Measurements from ENCODE around the gene CCL27.

The CCL27 gene

GRCh38 chr9:34662526-34663302 is at the start of gene CCL27:
TSS of gene CCL27 (minus strand) at chr9:34662657. CDS start at chr9:34662633, 24 bp downstream.
- Histone ChIP-seq H3K4me3 (ENCODE audit: low read depth, low read length) (no peak within 1 kb of the TSS), H2AFZ (ENCODE audit: low read length, unreplicated experiment) (no peak within 1 kb of the TSS), H3K27ac (ENCODE audit: low read depth, low read length) (no peak within 1 kb of the TSS), H3K36me3 (ENCODE audit: insufficient read depth, low read length) (peaks cover 3% of the 10 kb centered on the region; the same call in 1 of the 2 replicates), H3K4me1 (ENCODE audit: control insufficient read depth, insufficient read depth, low read length, unreplicated experiment) (peaks cover 6% of the 10 kb centered on the region), H3K27me3 (ENCODE audit: insufficient read depth, low read length) (no peaks in the 10 kb centered on the region), H3K79me2 (ENCODE audit: control insufficient read depth, insufficient read depth, low read length, unreplicated experiment) (peaks cover 15% of the 10 kb centered on the region)

GRCh38 chr9:34712140-34712539 is 49.7 kb upstream of the CCL27 start:
- Histone ChIP-seq H3K36me3 (ENCODE audit: insufficient read depth, low read length) (no peaks in the 10 kb centered on the region), H2AFZ (ENCODE audit: low read length, unreplicated experiment) (no peak overlapping the region), H3K27ac (ENCODE audit: low read depth, low read length) (no peak overlapping the region), H3K4me3 (ENCODE audit: low read depth, low read length) (no peak overlapping the region), H3K79me2 (ENCODE audit: control insufficient read depth, insufficient read depth, low read length, unreplicated experiment) (no peaks in the 10 kb centered on the region), H3K27me3 (ENCODE audit: insufficient read depth, low read length) (peaks cover 41% of the 10 kb centered on the region), H3K4me1 (ENCODE audit: control insufficient read depth, insufficient read depth, low read length, unreplicated experiment) (no peaks in the 10 kb centered on the region)

- H3K4me1 ChIP-seq (ENCODE audit: control insufficient read depth, insufficient read depth, low read length, unreplicated experiment) = no peaks in the 10 kb centered on the region
- H3K79me2 ChIP-seq (ENCODE audit: control insufficient read depth, insufficient read depth, low read length, unreplicated experiment) = no peaks in the 10 kb centered on the region
- peaks cover 31% of the 10 kb centered on the region for H3K27me3 ChIP-seq (ENCODE audit: insufficient read depth, low read length)
- H3K4me3 ChIP-seq (ENCODE audit: low read depth, low read length) = no peak within 1 kb of the TSS
- no peaks in the 10 kb centered on the region for H3K36me3 ChIP-seq (ENCODE audit: insufficient read depth, low read length)
- no peak within 1 kb of the TSS for H2AFZ ChIP-seq (ENCODE audit: low read length, unreplicated experiment)
- H3K27ac ChIP-seq (ENCODE audit: low read depth, low read length) = no peak within 1 kb of the TSS
Observed at GRCh38 chr9:34710023-34710422, 47.6 kb upstream of the CCL27 start, which contains the start of gene CCL21. TSS of gene CCL21 (minus strand) at chr9:34710136. CDS start at chr9:34710066, 70 bp downstream.

GRCh38 chr9:34709196-34709978 is 46.9 kb upstream of the CCL27 start:
- Histone ChIP-seq H3K4me3 (ENCODE audit: low read depth, low read length) (no peak overlapping the region), H3K27me3 (ENCODE audit: insufficient read depth, low read length) (peaks cover 25% of the 10 kb centered on the region), H3K27ac (ENCODE audit: low read depth, low read length) (no peak overlapping the region), H3K4me1 (ENCODE audit: control insufficient read depth, insufficient read depth, low read length, unreplicated experiment) (no peaks in the 10 kb centered on the region), H3K79me2 (ENCODE audit: control insufficient read depth, insufficient read depth, low read length, unreplicated experiment) (no peaks in the 10 kb centered on the region), H2AFZ (ENCODE audit: low read length, unreplicated experiment) (no peak overlapping the region), H3K36me3 (ENCODE audit: insufficient read depth, low read length) (no peaks in the 10 kb centered on the region)

- Histone ChIP-seq H3K4me1 (ENCODE audit: control insufficient read depth, insufficient read depth, low read length, unreplicated experiment) (no peaks in the 10 kb centered on the region), H3K27ac (ENCODE audit: low read depth, low read length) (no peak overlapping the region), H3K27me3 (ENCODE audit: insufficient read depth, low read length) (peaks cover 2% of the 10 kb centered on the region; the same call in 1 of the 2 replicates), H3K4me3 (ENCODE audit: low read depth, low read length) (no peak overlapping the region), H2AFZ (ENCODE audit: low read length, unreplicated experiment) (no peak overlapping the region), H3K79me2 (ENCODE audit: control insufficient read depth, insufficient read depth, low read length, unreplicated experiment) (no peaks in the 10 kb centered on the region), H3K36me3 (ENCODE audit: insufficient read depth, low read length) (no peaks in the 10 kb centered on the region)
Observed at GRCh38 chr9:34707130-34707529, 44.7 kb upstream of the CCL27 start.

- Histone ChIP-seq H3K4me3 (ENCODE audit: low read depth, low read length) (peak overlapping the region; percentile 70), H2AFZ (ENCODE audit: low read length, unreplicated experiment) (peak overlapping the region; percentile 54), H3K79me2 (ENCODE audit: control insufficient read depth, insufficient read depth, low read length, unreplicated experiment) (no peaks in the 10 kb centered on the region), H3K27ac (ENCODE audit: low read depth, low read length) (no peak overlapping the region), H3K36me3 (ENCODE audit: insufficient read depth, low read length) (no peaks in the 10 kb centered on the region), H3K27me3 (ENCODE audit: insufficient read depth, low read length) (peaks cover 11% of the 10 kb centered on the region; the same call in 1 of the 2 replicates), H3K4me1 (ENCODE audit: control insufficient read depth, insufficient read depth, low read length, unreplicated experiment) (no peaks in the 10 kb centered on the region)
Observed at GRCh38 chr9:34701769-34702736, 39.6 kb upstream of the CCL27 start.

GRCh38 chr9:34701023-34701768 is 38.7 kb upstream of the CCL27 start:
- peak overlapping the region; percentile 54 for H2AFZ ChIP-seq (ENCODE audit: low read length, unreplicated experiment)
- no peaks in the 10 kb centered on the region for H3K36me3 ChIP-seq (ENCODE audit: insufficient read depth, low read length)
- no peak overlapping the region for H3K27ac ChIP-seq (ENCODE audit: low read depth, low read length)
- H3K4me1 ChIP-seq (ENCODE audit: control insufficient read depth, insufficient read depth, low read length, unreplicated experiment) = no peaks in the 10 kb centered on the region
- H3K4me3 ChIP-seq (ENCODE audit: low read depth, low read length) = peak overlapping the region; percentile 70
- H3K27me3 ChIP-seq (ENCODE audit: insufficient read depth, low read length) = peaks cover 11% of the 10 kb centered on the region; the same call in 1 of the 2 replicates
- H3K79me2 ChIP-seq (ENCODE audit: control insufficient read depth, insufficient read depth, low read length, unreplicated experiment) = no peaks in the 10 kb centered on the region

- no peaks in the 10 kb centered on the region for H3K79me2 ChIP-seq (ENCODE audit: control insufficient read depth, insufficient read depth, low read length, unreplicated experiment)
Observed at GRCh38 chr9:34694811-34695210, 32.4 kb upstream of the CCL27 start.

GRCh38 chr9:34693560-34693959 is 31.1 kb upstream of the CCL27 start:
- Histone ChIP-seq H3K4me3 (ENCODE audit: low read depth, low read length) (no peak overlapping the region), H3K36me3 (ENCODE audit: insufficient read depth, low read length) (no peaks in the 10 kb centered on the region)

More at GRCh38 chr9:34694811-34695210, 32.4 kb upstream of the CCL27 start:
- Histone ChIP-seq H3K4me1 (ENCODE audit: control insufficient read depth, insufficient read depth, low read length, unreplicated experiment) (no peaks in the 10 kb centered on the region), H3K27me3 (ENCODE audit: insufficient read depth, low read length) (0 out of 2 replicates have a peak, but pooled peaks cover 6% of the 10 kb centered on the region), H2AFZ (ENCODE audit: low read length, unreplicated experiment) (no peak overlapping the region), H3K4me3 (ENCODE audit: low read depth, low read length) (no peak overlapping the region), H3K36me3 (ENCODE audit: insufficient read depth, low read length) (no peaks in the 10 kb centered on the region), H3K27ac (ENCODE audit: low read depth, low read length) (no peak overlapping the region)

More at GRCh38 chr9:34693560-34693959, 31.1 kb upstream of the CCL27 start:
- no peak overlapping the region for H2AFZ ChIP-seq (ENCODE audit: low read length, unreplicated experiment)
- H3K27me3 ChIP-seq (ENCODE audit: insufficient read depth, low read length) = no peaks in the 10 kb centered on the region
- no peaks in the 10 kb centered on the region for H3K4me1 ChIP-seq (ENCODE audit: control insufficient read depth, insufficient read depth, low read length, unreplicated experiment)
- no peak overlapping the region for H3K27ac ChIP-seq (ENCODE audit: low read depth, low read length)
- H3K79me2 ChIP-seq (ENCODE audit: control insufficient read depth, insufficient read depth, low read length, unreplicated experiment) = no peaks in the 10 kb centered on the region

Data from ACC112 (cell line).